ENCODE data around the gene NDRG2.

The NDRG2 gene

DNA sequence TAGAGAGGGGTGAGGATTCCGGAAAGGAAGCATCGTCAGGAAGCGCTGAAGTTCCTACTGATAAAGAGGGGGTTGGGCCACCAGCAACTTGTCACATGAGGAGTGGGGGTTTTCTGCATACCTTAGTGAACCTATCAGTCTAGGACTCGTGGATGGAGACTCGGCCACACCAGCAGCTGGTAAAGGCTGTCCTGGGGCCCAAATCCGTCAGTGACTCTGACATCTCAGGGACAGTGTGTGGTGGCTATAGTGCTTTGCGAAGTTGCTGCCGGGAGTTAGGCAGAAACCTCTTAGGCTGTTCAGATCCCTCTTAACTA, 53.2 kb downstream of the NDRG2 start:
- TF ChIP-seq, protein P1, sequence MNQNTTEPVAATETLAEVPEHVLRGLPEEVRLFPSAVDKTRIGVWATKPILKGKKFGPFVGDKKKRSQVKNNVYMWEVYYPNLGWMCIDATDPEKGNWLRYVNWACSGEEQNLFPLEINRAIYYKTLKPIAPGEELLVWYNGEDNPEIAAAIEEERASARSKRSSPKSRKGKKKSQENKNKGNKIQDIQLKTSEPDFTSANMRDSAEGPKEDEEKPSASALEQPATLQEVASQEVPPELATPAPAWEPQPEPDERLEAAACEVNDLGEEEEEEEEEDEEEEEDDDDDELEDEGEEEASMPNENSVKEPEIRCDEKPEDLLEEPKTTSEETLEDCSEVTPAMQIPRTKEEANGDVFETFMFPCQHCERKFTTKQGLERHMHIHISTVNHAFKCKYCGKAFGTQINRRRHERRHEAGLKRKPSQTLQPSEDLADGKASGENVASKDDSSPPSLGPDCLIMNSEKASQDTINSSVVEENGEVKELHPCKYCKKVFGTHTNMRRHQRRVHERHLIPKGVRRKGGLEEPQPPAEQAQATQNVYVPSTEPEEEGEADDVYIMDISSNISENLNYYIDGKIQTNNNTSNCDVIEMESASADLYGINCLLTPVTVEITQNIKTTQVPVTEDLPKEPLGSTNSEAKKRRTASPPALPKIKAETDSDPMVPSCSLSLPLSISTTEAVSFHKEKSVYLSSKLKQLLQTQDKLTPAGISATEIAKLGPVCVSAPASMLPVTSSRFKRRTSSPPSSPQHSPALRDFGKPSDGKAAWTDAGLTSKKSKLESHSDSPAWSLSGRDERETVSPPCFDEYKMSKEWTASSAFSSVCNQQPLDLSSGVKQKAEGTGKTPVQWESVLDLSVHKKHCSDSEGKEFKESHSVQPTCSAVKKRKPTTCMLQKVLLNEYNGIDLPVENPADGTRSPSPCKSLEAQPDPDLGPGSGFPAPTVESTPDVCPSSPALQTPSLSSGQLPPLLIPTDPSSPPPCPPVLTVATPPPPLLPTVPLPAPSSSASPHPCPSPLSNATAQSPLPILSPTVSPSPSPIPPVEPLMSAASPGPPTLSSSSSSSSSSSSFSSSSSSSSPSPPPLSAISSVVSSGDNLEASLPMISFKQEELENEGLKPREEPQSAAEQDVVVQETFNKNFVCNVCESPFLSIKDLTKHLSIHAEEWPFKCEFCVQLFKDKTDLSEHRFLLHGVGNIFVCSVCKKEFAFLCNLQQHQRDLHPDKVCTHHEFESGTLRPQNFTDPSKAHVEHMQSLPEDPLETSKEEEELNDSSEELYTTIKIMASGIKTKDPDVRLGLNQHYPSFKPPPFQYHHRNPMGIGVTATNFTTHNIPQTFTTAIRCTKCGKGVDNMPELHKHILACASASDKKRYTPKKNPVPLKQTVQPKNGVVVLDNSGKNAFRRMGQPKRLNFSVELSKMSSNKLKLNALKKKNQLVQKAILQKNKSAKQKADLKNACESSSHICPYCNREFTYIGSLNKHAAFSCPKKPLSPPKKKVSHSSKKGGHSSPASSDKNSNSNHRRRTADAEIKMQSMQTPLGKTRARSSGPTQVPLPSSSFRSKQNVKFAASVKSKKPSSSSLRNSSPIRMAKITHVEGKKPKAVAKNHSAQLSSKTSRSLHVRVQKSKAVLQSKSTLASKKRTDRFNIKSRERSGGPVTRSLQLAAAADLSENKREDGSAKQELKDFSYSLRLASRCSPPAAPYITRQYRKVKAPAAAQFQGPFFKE (tag by site-specific recombination; IDR thresholded peaks at IDR 0.05; ENCODE audit: borderline replicate concordance) = no peak
- TF ChIP-seq RBAK (tag by site-specific recombination; IDR thresholded peaks at IDR 0.05) (no peak), ZNF529 (tag by site-specific recombination; IDR thresholded peaks at IDR 0.05; ENCODE audit: insufficient replicate concordance) (no peak), ZBTB17 (tag by site-specific recombination; IDR thresholded peaks at IDR 0.05) (peak; percentile 42), ZNF621 (tag by site-specific recombination; IDR thresholded peaks at IDR 0.05) (no peak), ZNF555 (tag by site-specific recombination; conservative IDR thresholded peaks at IDR 0.05) (no peak), ZNF623 (tag by site-specific recombination; IDR thresholded peaks at IDR 0.05) (0 out of 2 replicates have a peak, but pooled peaks have one; percentile 4), SP3 (tag by site-specific recombination; IDR thresholded peaks at IDR 0.05) (peak; percentile 8; the same call in 1 of the 2 replicates), ZNF350 (tag by site-specific recombination; IDR thresholded peaks at IDR 0.05) (no peak)
- TF ChIP-seq, protein P2, sequence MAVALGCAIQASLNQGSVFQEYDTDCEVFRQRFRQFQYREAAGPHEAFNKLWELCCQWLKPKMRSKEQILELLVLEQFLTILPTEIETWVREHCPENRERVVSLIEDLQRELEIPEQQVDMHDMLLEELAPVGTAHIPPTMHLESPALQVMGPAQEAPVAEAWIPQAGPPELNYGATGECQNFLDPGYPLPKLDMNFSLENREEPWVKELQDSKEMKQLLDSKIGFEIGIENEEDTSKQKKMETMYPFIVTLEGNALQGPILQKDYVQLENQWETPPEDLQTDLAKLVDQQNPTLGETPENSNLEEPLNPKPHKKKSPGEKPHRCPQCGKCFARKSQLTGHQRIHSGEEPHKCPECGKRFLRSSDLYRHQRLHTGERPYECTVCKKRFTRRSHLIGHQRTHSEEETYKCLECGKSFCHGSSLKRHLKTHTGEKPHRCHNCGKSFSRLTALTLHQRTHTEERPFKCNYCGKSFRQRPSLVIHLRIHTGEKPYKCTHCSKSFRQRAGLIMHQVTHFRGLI (tag by site-specific recombination; IDR thresholded peaks at IDR 0.05) = 0 out of 2 replicates have a peak, but pooled peaks have one; percentile 54
- TF ChIP-seq, protein P3, sequence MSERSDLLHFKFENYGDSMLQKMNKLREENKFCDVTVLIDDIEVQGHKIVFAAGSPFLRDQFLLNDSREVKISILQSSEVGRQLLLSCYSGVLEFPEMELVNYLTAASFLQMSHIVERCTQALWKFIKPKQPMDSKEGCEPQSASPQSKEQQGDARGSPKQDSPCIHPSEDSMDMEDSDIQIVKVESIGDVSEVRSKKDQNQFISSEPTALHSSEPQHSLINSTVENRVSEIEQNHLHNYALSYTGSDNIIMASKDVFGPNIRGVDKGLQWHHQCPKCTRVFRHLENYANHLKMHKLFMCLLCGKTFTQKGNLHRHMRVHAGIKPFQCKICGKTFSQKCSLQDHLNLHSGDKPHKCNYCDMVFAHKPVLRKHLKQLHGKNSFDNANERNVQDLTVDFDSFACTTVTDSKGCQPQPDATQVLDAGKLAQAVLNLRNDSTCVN (tag by site-specific recombination; optimal IDR thresholded peaks at IDR 0.05) = no peak
- Histone ChIP-seq H3K4me1 (ENCODE audit: control insufficient read depth, insufficient read depth, low read length) (no peaks in the 10 kb centered on the region), H3K4me3 (ENCODE audit: low read depth, low read length) (peak overlapping the region; percentile 2; the same call in 1 of the 2 replicates), H3K27ac (ENCODE audit: extremely low read depth, low read depth, low read length) (no peak overlapping the region), H3K9me3 (ENCODE audit: control insufficient read depth, insufficient read depth, low read depth, low read length) (no peaks in the 10 kb centered on the region), H3K36me3 (ENCODE audit: control insufficient read depth in 2 of 2, insufficient read depth in 1 of 2, low read length in 2 of 2) (no peaks in the 10 kb centered on the region)
- POLR2A ChIA-PET = interaction anchor here (0.6 to 1.6 kb wide), 5 partner anchors 11 to 340 kb away, joined by 3 to 17 read pairs (median 3); no protein-coding TSS in a partner anchor
- CTCF ChIA-PET = interaction anchor here (0.5 to 4.1 kb wide), 40 partner anchors 10 to 711 kb away, joined by 3 to 61 read pairs (median 6); partner anchors contain the start of gene ARHGEF40

DNA sequence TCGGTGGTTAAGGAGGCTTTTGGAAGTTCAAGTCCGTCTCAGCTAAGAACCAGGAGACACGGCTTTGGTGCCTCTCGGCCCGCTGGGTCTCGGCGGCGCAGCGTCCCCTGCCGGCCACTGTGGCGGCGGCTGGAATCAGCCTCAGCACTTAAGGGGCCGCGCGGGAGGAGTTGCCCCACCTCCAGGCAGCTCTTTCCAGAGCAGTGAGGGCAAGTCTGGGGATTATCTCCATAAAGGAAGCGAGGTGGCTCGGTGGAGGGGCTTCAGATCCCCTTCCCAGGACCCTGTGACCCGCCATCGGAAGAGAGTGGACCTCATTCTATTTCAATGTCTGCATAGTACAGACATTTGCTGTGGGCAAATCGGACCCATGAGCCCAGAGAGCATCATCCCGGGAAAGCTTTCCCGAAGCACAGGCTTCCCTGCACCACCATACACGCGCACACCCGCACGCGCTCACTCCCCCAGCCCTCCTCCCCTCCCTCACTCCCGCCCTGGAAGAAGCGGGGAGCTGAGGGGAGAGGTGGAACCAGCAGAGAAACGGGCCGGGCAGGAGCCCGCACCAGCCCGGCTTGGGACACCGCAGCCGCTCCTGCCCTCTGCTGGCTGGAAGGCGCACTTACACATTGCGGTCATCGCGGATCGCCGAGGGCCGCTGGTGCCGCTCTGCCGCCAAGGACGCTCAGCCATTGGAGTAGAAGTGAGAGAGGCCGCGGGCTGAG, 53.7 kb downstream of the NDRG2 start:
- peak overlapping the region; percentile 70 for H3K4me3 ChIP-seq (ENCODE audit: low read depth, low read length)
- no peaks in the 10 kb centered on the region for H3K4me1 ChIP-seq (ENCODE audit: control insufficient read depth, insufficient read depth, low read length)
- POLR2A ChIA-PET = interaction anchor here (0.6 to 1.6 kb wide), 9 partner anchors 11 to 339 kb away, joined by 3 to 17 read pairs (median 3); no protein-coding TSS in a partner anchor
- peak overlapping the region; percentile 45; the same call in 1 of the 2 replicates for H3K27ac ChIP-seq (ENCODE audit: extremely low read depth, low read depth, low read length)
- CTCF ChIA-PET = interaction anchor here (0.5 to 4.1 kb wide), 68 partner anchors 8 to 712 kb away, joined by 3 to 61 read pairs (median 4); partner anchors contain the start of gene RNASE2
- no peaks in the 10 kb centered on the region for H3K36me3 ChIP-seq (ENCODE audit: control insufficient read depth in 2 of 2, insufficient read depth in 1 of 2, low read length in 2 of 2)
- no peaks in the 10 kb centered on the region for H3K9me3 ChIP-seq (ENCODE audit: control insufficient read depth, insufficient read depth, low read depth, low read length)
- TF ChIP-seq ZNF2 (tag by site-specific recombination; IDR thresholded peaks at IDR 0.05) (peak; percentile 48; the same call in 1 of the 2 replicates), TCF7L2 (IDR thresholded peaks at IDR 0.05; ENCODE audit: borderline replicate concordance, low read depth, low read length) (no peak), ZNF677 (tag by site-specific recombination; IDR thresholded peaks at IDR 0.05) (no peak), GLIS1 (tag by site-specific recombination; IDR thresholded peaks at IDR 0.05) (peak; percentile 7; the same call in 1 of the 2 replicates), ZNF830 (tag by site-specific recombination; IDR thresholded peaks at IDR 0.05; ENCODE audit: low read depth) (no peak), ZBTB1 (tag by site-specific recombination; IDR thresholded peaks at IDR 0.05) (no peak), RBAK (tag by site-specific recombination; IDR thresholded peaks at IDR 0.05) (no peak), ZNF600 (tag by site-specific recombination; IDR thresholded peaks at IDR 0.05) (peak; percentile 70), ZNF514 (tag by site-specific recombination; IDR thresholded peaks at IDR 0.05) (no peak)
- TF ChIP-seq, protein P4, sequence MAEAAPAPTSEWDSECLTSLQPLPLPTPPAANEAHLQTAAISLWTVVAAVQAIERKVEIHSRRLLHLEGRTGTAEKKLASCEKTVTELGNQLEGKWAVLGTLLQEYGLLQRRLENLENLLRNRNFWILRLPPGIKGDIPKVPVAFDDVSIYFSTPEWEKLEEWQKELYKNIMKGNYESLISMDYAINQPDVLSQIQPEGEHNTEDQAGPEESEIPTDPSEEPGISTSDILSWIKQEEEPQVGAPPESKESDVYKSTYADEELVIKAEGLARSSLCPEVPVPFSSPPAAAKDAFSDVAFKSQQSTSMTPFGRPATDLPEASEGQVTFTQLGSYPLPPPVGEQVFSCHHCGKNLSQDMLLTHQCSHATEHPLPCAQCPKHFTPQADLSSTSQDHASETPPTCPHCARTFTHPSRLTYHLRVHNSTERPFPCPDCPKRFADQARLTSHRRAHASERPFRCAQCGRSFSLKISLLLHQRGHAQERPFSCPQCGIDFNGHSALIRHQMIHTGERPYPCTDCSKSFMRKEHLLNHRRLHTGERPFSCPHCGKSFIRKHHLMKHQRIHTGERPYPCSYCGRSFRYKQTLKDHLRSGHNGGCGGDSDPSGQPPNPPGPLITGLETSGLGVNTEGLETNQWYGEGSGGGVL (tag by site-specific recombination; IDR thresholded peaks at IDR 0.05) = peak; percentile 92
